Measurements from ENCODE around the gene CCDC51. TPM values are rescaled to one million over a fixed set of nuclear protein-coding genes. Genes with fewer than 3 reads are reported as not detected.

The CCDC51 gene
- total RNA-seq, 1 donor = 17.4 TPM

DNA sequence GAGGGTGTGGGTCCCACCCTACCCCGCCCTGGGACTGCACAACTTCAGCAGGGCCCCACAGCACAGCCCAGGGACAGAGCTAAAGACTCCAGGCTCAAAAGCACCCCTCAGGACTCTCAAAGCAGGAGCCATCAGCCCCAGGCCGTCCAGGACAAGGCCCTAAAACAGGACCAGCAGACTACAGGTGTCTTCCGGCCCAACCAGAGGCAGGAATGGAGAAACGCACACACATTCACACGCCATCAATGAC is 32.7 kb upstream of the CCDC51 start:
- peak overlapping the region; percentile 76 for H3K4me3 ChIP-seq (ENCODE audit: insufficient read depth, low read length)
- H3K79me2 ChIP-seq (ENCODE audit: insufficient read depth, low read length) = peaks cover 46% of the 10 kb centered on the region
- TF ChIP-seq CTCF (IDR thresholded peaks at IDR 0.05; ENCODE audit: extremely low read depth, low read depth, low read length) = no peak
- no peaks in the 10 kb centered on the region for H3K9me3 ChIP-seq (ENCODE audit: low read depth, low read length)
- peak; percentile 91 for DNase-seq (ENCODE audit: insufficient read length, low spot score, missing footprints)
- H2AFZ ChIP-seq (ENCODE audit: low read length) = peak overlapping the region; percentile 80
- H3K27me3 ChIP-seq (ENCODE audit: insufficient read depth, low read length) = no peaks in the 10 kb centered on the region
- H3K36me3 ChIP-seq (ENCODE audit: insufficient read depth, low read length) = peaks cover 18% of the 10 kb centered on the region
- H3K4me2 ChIP-seq (ENCODE audit: insufficient read depth, low read length) = peak overlapping the region; percentile 75
- H4K20me1 ChIP-seq (ENCODE audit: insufficient read depth, low read length) = peaks cover 4% of the 10 kb centered on the region
- H3K4me1 ChIP-seq (ENCODE audit: insufficient read depth, low read length) = peaks cover 16% of the 10 kb centered on the region
- peak overlapping the region; percentile 90 for H3K27ac ChIP-seq (ENCODE audit: low read depth, low read length)

DNA sequence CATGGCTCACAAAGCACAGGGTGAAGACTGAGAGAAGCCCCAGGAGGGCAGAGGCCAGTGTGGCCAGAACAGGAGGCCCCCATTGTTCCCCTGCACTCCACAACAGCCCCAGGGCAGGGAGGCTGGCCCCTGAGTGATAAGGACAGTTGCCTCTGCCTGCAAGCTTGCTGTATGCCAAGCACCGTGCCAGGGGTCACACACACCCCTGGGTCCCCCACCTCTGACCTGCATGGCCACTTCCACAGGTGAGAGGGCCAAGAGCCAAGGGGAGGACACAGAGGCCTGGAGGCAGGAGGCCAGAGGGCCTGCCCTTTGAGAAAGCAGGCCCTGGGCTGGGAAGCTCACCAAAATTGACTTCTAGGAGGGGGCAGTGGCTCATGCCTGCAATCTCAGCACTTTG is 30.4 kb upstream of the CCDC51 start:
- Histone ChIP-seq H4K20me1 (ENCODE audit: insufficient read depth, low read length) (peaks cover 4% of the 10 kb centered on the region), H3K79me2 (ENCODE audit: insufficient read depth, low read length) (peaks cover 59% of the 10 kb centered on the region), H3K4me3 (ENCODE audit: insufficient read depth, low read length) (no peak overlapping the region), H3K4me1 (ENCODE audit: insufficient read depth, low read length) (peaks cover 35% of the 10 kb centered on the region), H3K36me3 (ENCODE audit: insufficient read depth, low read length) (peaks cover 27% of the 10 kb centered on the region), H3K9me3 (ENCODE audit: low read depth, low read length) (no peaks in the 10 kb centered on the region), H2AFZ (ENCODE audit: low read length) (no peak overlapping the region), H3K27ac (ENCODE audit: low read depth, low read length) (peak overlapping the region; percentile 12), H3K27me3 (ENCODE audit: insufficient read depth, low read length) (no peaks in the 10 kb centered on the region), H3K4me2 (ENCODE audit: insufficient read depth, low read length) (no peak overlapping the region)
- no peak for TF ChIP-seq CTCF (IDR thresholded peaks at IDR 0.05; ENCODE audit: extremely low read depth, low read depth, low read length)
- DNase-seq (ENCODE audit: insufficient read length, low spot score, missing footprints) = no peak

DNA sequence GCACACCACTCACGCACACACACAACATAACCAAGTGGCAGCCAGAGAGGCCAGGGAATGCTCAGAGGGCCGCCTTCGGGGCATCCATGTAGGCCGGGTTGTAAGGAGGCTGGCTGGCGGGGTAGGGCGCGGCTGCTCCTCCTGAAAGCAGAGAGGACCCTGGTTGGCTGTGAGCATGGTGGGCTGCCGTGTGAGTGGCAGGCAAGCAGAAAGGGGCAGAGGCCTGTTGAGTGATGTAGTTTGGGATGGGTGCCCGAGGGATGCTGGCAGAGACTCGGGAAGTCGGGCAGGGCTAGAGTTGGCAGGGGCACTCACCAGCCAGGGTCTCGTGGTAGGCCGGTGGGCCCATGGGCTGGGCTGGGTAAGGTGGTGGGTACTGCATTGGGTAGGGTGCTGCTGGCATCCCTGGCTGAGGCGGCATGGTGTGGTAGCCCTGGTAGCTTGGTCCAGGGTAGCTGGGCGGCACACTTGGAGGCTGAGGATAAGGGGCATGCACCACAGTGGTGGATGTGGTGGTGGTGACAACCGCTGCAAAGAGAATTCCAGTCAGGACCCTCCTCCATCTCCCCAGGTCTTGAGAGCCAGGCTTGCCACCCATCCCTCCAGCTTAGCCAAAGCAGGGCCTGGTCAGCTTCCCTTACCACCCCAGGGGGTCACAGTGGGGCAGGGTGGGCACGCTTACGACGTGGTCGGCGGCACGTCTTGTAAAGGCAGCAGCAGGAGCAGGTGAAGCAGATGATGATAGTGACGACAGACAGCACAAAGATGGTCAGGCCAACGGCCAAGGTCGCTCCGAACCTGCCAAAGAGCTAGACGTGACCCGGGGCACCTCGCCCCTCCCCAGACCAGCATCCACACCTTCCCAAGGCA is 29.4 kb upstream of the CCDC51 start:
- Histone ChIP-seq H3K4me3 (ENCODE audit: insufficient read depth, low read length) (no peak overlapping the region), H3K4me2 (ENCODE audit: insufficient read depth, low read length) (no peak overlapping the region), H3K9me3 (ENCODE audit: low read depth, low read length) (no peaks in the 10 kb centered on the region), H3K27me3 (ENCODE audit: insufficient read depth, low read length) (no peaks in the 10 kb centered on the region), H2AFZ (ENCODE audit: low read length) (no peak overlapping the region), H3K27ac (ENCODE audit: low read depth, low read length) (no peak overlapping the region), H3K4me1 (ENCODE audit: insufficient read depth, low read length) (peaks cover 40% of the 10 kb centered on the region), H3K36me3 (ENCODE audit: insufficient read depth, low read length) (peaks cover 27% of the 10 kb centered on the region), H4K20me1 (ENCODE audit: insufficient read depth, low read length) (peaks cover 4% of the 10 kb centered on the region), H3K79me2 (ENCODE audit: insufficient read depth, low read length) (peaks cover 59% of the 10 kb centered on the region)
- no peak for DNase-seq (ENCODE audit: insufficient read length, low spot score, missing footprints)
- TF ChIP-seq CTCF (IDR thresholded peaks at IDR 0.05; ENCODE audit: extremely low read depth, low read depth, low read length) = no peak

DNA sequence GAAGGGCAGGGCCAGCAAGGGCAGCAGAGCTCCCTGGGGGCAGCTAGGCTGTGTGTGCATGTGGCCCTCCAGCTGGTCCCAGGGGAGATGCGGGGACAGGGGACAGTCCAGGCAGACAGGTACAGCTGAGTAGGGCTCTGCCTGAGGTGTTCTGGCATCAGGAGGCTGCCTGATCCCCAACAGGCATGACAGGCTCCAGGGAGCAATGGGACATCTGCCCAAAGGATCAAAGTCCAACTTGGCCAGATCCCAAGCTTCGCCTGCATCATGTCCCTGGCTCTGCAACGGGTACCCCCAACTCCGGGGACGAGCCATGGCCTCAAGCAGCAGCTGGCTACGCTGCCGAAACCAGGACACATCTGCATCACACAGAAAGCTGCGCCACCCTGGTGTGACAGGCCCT is 28.4 kb upstream of the CCDC51 start:
- H3K4me1 ChIP-seq (ENCODE audit: insufficient read depth, low read length) = peaks cover 37% of the 10 kb centered on the region
- H3K79me2 ChIP-seq (ENCODE audit: insufficient read depth, low read length) = peaks cover 59% of the 10 kb centered on the region
- no peaks in the 10 kb centered on the region for H3K9me3 ChIP-seq (ENCODE audit: low read depth, low read length)
- no peak for TF ChIP-seq CTCF (IDR thresholded peaks at IDR 0.05; ENCODE audit: extremely low read depth, low read depth, low read length)
- H4K20me1 ChIP-seq (ENCODE audit: insufficient read depth, low read length) = peaks cover 4% of the 10 kb centered on the region
- no peak overlapping the region for H2AFZ ChIP-seq (ENCODE audit: low read length)
- H3K27ac ChIP-seq (ENCODE audit: low read depth, low read length) = peak overlapping the region; percentile 100
- no peak overlapping the region for H3K4me3 ChIP-seq (ENCODE audit: insufficient read depth, low read length)
- H3K27me3 ChIP-seq (ENCODE audit: insufficient read depth, low read length) = no peaks in the 10 kb centered on the region
- H3K4me2 ChIP-seq (ENCODE audit: insufficient read depth, low read length) = no peak overlapping the region
- peaks cover 27% of the 10 kb centered on the region for H3K36me3 ChIP-seq (ENCODE audit: insufficient read depth, low read length)
- no peak for DNase-seq (ENCODE audit: insufficient read length, low spot score, missing footprints)
